Peyer's patch (tissue), 4 donors: ENCODE results near the gene ATP5F1A. TPM values are rescaled to one million over a fixed set of nuclear protein-coding genes. Genes with fewer than 3 reads are reported as not detected.

ENCODE experiments used
- DNase-seq, 3 donors: peaks; one replicate each; pipeline ENCODE4 v3.0.0-alpha.2; 2017 to 2019
- H3K27ac ChIP-seq, 4 donors: fragments of 200-600 bp; sonication (generic); one replicate each; pipeline ENCODE4 v1.5.1; 2016 to 2019
- H3K27me3 ChIP-seq, 2 donors: fragments of 200-600 bp; sonication (generic); one replicate each; pipeline ENCODE4 v1.5.1; 2019
- H3K36me3 ChIP-seq, 3 donors: fragments of 200-600 bp; sonication (generic); one replicate each; pipeline ENCODE4 v1.5.1; 2016 to 2019
- H3K4me1 ChIP-seq, 4 donors: fragments of 200-600 bp; sonication (generic); one replicate each; pipeline ENCODE4 v1.5.1; 2016 to 2019
- H3K4me3 ChIP-seq, 4 donors: fragments of 200-600 bp; sonication (generic); 1 replicate in 3 of 4; 2 replicates in 1 of 4; pipeline ENCODE4 v1.5.1; 2016 to 2019; ENCODE audit warnings: mild to moderate bottlenecking in 1 of 4
- H3K9me3 ChIP-seq, 4 donors: fragments of 200-600 bp; sonication (generic); one replicate each; pipeline ENCODE4 v1.5.1; 2016 to 2019; ENCODE audit warnings: mild to moderate bottlenecking in 1 of 4
- POLR2A ChIP-seq, 2 donors: fragments of 450-650 bp; IDR thresholded peaks; one replicate each; pipeline ENCODE4 v1.5.1; 2017; ENCODE audit warnings: antibody characterized with exemption in 2 of 2, mild to moderate bottlenecking in 2 of 2, moderate library complexity in 2 of 2
- total RNA-seq, 4 donors: library from RNA; depleted of rRNA; stranded (reverse); fragments of >200 nt; gene quantifications; one replicate each; pipeline ENCODE4 v1.1.0, GENCODE V29; 2016
- TF ChIP-seq, protein P1 (sequence below), 6 experiments: fragments of 450-650 bp in 4 of 6; fragments of 200-600 bp in 2 of 6; sonication (generic) in 1 of 6; IDR thresholded peaks; one replicate each; pipeline ENCODE4 v1.5.1; 2017 to 2019; ENCODE audit warnings: antibody characterized with exemption in 6 of 6, mild to moderate bottlenecking in 3 of 6, moderate library complexity in 1 of 6

ATP5F1A gene
- total RNA-seq, 4 donors from 2014 or later, result 295 to 667 (median 443) TPM

DNA sequence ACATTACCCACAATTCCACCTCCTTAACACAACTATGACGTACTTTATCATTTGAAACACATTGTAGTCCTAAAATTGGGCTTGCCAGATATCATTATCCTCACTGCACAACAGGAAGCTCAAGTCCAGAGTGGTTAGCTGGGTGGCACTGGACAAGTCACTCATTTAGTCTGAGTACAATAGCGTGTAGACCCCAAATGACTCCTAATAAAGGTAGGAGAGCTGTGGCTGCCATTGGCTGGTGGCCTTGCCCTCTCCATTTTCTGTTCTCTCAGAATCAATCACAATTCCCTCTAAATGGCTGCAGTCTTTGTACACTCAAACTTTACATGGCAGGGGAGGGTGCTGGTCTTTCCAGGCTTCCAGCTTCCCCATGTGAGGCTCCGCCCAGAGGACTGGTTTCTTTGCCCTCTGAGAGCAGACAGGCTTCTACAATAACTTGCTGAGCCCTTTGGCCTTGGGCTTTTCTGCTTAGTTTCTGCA lies 37.7 kb downstream of the ATP5F1A start:
- Histone ChIP-seq H3K9me3 (no peaks in the 10 kb centered on the region), H3K4me3 (no peak overlapping the region), H3K27me3 (no peaks in the 10 kb centered on the region), H3K4me1 (peaks cover 0 to 5% (median 0%) of the 10 kb centered on the region in 4 donors), H3K36me3 (no peaks in the 10 kb centered on the region), H3K27ac (no peak overlapping the region)
- TF ChIP-seq, protein P1, sequence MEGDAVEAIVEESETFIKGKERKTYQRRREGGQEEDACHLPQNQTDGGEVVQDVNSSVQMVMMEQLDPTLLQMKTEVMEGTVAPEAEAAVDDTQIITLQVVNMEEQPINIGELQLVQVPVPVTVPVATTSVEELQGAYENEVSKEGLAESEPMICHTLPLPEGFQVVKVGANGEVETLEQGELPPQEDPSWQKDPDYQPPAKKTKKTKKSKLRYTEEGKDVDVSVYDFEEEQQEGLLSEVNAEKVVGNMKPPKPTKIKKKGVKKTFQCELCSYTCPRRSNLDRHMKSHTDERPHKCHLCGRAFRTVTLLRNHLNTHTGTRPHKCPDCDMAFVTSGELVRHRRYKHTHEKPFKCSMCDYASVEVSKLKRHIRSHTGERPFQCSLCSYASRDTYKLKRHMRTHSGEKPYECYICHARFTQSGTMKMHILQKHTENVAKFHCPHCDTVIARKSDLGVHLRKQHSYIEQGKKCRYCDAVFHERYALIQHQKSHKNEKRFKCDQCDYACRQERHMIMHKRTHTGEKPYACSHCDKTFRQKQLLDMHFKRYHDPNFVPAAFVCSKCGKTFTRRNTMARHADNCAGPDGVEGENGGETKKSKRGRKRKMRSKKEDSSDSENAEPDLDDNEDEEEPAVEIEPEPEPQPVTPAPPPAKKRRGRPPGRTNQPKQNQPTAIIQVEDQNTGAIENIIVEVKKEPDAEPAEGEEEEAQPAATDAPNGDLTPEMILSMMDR (IDR thresholded peaks at IDR 0.05), result no peak
- no peak for TF ChIP-seq POLR2A (IDR thresholded peaks at IDR 0.05)
- DNase-seq, result no peak

- DNase-seq, result no peak
- Histone ChIP-seq H3K9me3 (no peaks in the 10 kb centered on the region), H3K27ac (no peak overlapping the region), H3K4me3 (no peak overlapping the region), H3K4me1 (peaks cover 0 to 5% (median 0%) of the 10 kb centered on the region in 4 donors), H3K36me3 (no peaks in the 10 kb centered on the region), H3K27me3 (no peaks in the 10 kb centered on the region)
- TF ChIP-seq, protein P1 (IDR thresholded peaks at IDR 0.05), result no peak
- no peak for TF ChIP-seq POLR2A (IDR thresholded peaks at IDR 0.05)
Observed at GRCh38 chr18:46055838-46056230, 42.3 kb downstream of the ATP5F1A start.

DNA sequence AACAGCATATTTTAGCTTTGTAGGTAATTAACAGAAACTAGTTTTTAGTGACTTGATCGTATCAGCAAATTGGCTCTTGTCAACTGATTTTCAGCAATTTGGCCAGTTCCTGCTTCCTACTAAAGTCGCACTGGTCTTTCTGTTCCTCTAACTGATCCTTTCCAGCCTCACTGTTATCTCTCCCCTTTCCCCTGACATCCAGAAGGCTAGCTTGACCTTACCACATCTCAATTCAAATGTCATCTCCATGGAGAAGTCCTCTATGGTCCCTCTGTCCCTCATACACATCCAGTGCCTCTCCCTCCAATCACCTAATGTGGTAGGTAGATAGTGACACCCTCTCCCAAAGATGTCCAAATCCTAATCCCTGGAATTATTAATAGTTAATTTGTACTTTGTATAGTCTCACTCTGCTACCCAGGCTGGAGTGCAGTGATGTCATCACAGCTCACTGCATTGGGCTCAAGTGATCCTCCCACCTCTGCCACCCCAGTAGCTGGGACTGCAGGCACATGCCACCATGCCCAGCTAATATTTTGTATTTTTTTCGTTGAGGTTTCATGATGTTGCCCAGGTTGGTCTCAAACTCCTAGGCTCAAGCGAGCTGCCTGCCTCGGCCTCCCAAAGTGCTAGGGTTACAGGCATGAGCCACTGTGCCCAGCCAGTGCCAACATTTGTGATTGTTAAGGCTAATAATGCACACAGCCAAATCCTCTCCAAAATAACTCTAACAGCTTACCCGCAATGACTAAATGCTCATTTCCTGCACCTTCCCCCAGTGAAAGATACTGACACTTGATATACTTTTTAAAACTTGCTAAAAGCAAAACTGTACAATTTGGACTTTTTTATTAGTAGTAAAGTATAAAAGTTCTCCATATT lies 42.9 kb downstream of the ATP5F1A start:
- no peak for DNase-seq

DNA sequence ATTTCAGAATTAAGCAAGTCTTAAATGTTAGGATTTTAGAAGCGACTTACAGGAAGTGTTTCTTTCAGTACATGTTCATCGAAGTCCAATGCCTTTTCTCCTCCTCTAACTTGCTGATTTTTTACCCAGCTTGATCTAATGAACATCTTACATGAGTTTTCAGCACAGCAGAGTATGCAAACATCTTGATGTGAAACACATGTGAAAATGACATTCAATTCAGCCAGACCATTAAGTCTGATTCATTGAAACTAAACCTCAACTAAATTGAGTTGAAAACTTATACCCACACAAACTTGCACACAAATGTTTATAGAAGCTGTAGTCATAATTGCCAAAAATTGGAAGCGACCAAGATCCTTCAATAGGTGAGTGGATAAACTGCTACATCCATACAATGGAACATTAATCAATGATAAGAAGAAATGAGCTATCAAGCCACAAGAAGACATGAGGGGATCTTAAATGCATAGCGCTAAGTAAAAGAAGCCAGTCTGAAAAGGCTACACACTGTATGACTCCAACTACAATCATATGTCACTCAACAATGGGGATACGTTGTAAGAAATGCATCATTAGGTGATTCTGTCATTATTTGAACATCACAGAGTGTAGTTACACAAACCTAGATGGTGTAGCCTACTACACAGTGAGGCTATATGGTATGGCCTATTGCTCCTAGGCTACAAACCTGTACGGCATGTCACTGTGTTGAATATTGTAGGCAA lies 44.6 kb downstream of the ATP5F1A start:
- TF ChIP-seq, protein P1 (IDR thresholded peaks at IDR 0.05), result no peak
- TF ChIP-seq POLR2A (IDR thresholded peaks at IDR 0.05), result no peak
- Histone ChIP-seq H3K27ac (no peak overlapping the region), H3K27me3 (no peaks in the 10 kb centered on the region), H3K4me3 (no peak overlapping the region), H3K9me3 (no peaks in the 10 kb centered on the region), H3K36me3 (no peaks in the 10 kb centered on the region), H3K4me1 (no peaks in the 10 kb centered on the region)
- no peak for DNase-seq

More for the DNA sequence above, 42.9 kb downstream of the ATP5F1A start:
- Histone ChIP-seq H3K27ac (no peak overlapping the region), H3K4me3 (no peak overlapping the region), H3K36me3 (no peaks in the 10 kb centered on the region), H3K4me1 (no peaks in the 10 kb centered on the region), H3K9me3 (no peaks in the 10 kb centered on the region), H3K27me3 (no peaks in the 10 kb centered on the region)
- TF ChIP-seq, protein P1 (IDR thresholded peaks at IDR 0.05), result no peak
- no peak for TF ChIP-seq POLR2A (IDR thresholded peaks at IDR 0.05)

GRCh38 chr18:46051731-46052461 lies 46.2 kb downstream of the ATP5F1A start:
- Histone ChIP-seq H3K36me3 (no peaks in the 10 kb centered on the region), H3K9me3 (no peaks in the 10 kb centered on the region), H3K27me3 (no peaks in the 10 kb centered on the region), H3K4me3 (no peak overlapping the region), H3K27ac (no peak overlapping the region), H3K4me1 (no peaks in the 10 kb centered on the region)
- TF ChIP-seq, protein P1 (IDR thresholded peaks at IDR 0.05), result no peak
- TF ChIP-seq POLR2A (IDR thresholded peaks at IDR 0.05), result no peak
- DNase-seq, result no peak
